HEK293T (cell line): Measurements from ENCODE around the gene OMG.
"Not testable (repeated sequence)": the region's sequence is repeated elsewhere in the genome, so short reads cannot be mapped to it uniquely, and the experiment has no call there.

Experiments used
- FOXA1 ChIP-seq: fragments of 450-650 bp; IDR thresholded peaks from 2 replicates; pipeline ENCODE4 v1.6.1; 2016; ENCODE audit warnings: mild to moderate bottlenecking
- FOXK2 ChIP-seq: fragments of 450-650 bp; IDR thresholded peaks from 2 replicates; pipeline ENCODE4 v1.6.1; 2016; ENCODE audit warnings: mild to moderate bottlenecking
- FOXM1 ChIP-seq: fragments of 450-650 bp; IDR thresholded peaks from 2 replicates; pipeline ENCODE4 v1.6.1; 2017; ENCODE audit warnings: mild to moderate bottlenecking, borderline replicate concordance
- HDGF ChIP-seq: fragments of 450-650 bp; IDR thresholded peaks from 2 replicates; pipeline ENCODE4 v1.6.1; 2017; ENCODE audit warnings: antibody characterized with exemption, borderline replicate concordance
- PKNOX1 ChIP-seq: fragments of 450-650 bp; IDR thresholded peaks from 2 replicates; pipeline ENCODE4 v1.6.1; 2016
- SP1 ChIP-seq: fragments of 450-650 bp; IDR thresholded peaks from 2 replicates; pipeline ENCODE4 v1.6.1; 2017
- SUZ12 ChIP-seq: fragments of 450-650 bp; IDR thresholded peaks from 2 replicates; pipeline ENCODE4 v1.6.1; 2016; ENCODE audit warnings: mild to moderate bottlenecking
- TARDBP ChIP-seq: fragments of 450-650 bp; IDR thresholded peaks from 2 replicates; pipeline ENCODE4 v1.6.1; 2016

DNA sequence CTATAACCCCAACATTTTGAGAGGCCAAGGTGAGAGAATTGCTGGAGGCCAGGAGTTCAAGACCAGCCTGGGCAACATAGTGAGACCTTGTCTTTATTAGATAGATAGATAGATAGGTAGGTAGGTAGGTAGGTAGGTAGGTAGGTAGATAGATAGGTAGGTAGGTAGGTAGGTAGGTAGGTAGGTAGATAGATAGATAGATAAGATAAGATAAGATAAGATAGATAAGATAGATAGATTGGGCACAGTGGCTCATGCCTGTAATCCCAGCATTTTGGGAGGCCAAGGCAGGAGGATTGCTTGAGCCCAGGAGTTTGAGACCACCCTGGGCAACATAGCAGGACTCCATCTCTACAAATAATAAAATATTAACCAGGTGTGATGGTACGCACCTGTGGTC is 34.1 kb downstream of the OMG start:
- not testable (repeated sequence) for TF ChIP-seq FOXK2, TARDBP, FOXM1, SP1, PKNOX1, FOXA1, SUZ12, HDGF
